ENCODE measurements around the gene EXOC3.
"Not testable (repeated sequence)": the region's sequence is repeated elsewhere in the genome, so short reads cannot be mapped to it uniquely, and the experiment has no call there.

The EXOC3 gene

DNA sequence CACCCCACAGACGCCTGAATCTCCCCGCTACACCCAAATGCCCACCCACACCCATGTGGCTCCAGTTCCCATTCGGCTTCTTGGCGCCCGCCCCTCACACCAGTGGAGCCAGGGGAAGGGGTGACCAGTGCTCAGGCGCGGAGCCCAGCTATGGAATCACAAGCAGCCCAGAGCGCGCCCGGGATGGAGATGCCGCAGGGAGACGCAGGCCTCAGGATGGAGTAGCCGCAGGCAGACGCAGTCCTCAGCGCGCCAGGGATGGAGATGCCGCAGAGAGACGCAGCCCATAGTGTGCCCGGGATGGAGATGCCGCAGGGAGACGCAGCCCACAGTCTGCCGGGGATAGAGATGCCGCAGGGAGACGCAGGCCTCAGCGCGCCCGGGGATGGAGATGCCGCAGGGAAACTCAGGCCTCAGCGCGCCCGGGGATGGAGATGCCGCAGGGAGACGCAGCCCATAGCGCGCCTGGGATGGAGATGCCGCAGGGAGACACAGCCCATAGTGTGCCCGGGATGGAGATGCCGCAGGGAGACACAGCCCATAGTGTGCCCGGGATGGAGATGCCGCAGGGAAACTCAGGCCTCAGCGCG, 65.1 kb downstream of the EXOC3 start:
- DNase-seq: not testable (repeated sequence)

DNA sequence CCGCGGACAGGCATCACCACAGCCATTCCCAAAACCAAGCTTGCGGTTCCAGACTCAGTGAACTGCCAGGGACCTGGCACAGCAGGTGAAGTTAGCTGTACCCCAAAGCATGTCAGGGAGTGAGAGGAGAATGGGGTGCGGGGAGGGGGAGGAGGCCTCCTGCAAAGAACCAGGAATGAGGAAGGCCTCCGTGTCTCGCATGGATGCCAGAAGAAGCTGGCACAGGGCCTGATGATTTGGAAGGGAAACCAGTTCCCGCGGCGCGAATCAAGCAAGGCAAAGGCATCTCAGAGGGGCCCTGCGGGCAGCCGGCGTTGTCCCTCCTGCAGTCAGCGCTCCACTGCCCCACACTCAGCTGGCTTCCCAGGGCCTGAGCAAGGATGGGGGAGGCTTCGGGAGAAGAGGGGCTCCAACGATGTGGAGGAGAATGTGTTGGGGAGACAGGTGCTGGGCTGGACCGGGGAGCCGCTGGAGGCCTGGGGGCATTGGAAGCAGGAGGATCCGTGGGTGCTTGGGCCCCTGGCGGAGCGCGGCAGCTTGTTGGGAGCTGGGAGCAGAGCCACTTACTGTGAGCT, 66.7 kb downstream of the EXOC3 start:
- no peak for DNase-seq

GRCh38 chr5:510521-510920, 67.5 kb downstream of the EXOC3 start:
- no peak for DNase-seq

GRCh38 chr5:511476-511875, 68.5 kb downstream of the EXOC3 start:
- DNase-seq: no peak

DNA sequence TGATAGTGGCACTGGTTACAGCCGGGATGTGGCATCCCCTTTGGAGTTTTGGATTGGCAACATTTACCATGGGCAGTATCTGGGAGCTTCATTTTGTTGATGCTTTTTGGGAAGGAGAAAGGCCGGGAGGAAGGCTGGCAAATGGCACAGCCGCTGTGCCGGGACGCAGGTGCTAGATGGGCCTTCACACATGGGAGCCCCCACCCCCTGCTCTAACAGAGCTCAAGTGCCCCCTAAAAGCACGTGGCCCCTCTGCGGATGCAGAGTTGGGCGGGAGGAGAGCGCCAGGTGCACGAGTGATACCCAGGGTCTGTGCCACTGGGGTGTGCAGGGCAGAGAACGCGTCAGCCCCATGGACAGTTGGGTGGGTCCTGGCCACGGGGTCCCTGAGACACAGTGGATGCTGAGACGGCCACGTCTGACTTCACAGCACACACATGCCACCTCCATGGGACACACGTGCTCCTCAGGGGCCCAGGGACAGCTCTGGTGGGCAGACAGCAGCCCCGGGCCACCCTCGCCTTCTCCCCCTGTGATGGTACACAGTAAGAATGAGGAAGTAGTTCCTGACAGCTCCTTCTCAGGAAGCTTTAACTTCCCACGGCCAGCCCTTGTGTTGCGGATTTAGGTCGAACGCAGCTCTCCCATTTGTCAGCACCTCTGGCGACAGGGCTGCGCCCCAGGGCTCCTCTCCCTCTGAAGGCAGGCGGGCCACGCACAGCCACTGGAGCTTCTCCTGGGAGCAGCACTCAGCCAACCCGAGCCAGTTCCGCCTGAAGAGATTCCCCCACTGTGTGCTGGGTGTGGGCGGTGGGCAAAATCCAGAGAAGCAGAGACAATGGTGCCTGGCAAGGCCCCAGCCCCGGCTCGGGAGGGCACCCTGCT, 70.5 kb downstream of the EXOC3 start:
- no peak for DNase-seq

DNA sequence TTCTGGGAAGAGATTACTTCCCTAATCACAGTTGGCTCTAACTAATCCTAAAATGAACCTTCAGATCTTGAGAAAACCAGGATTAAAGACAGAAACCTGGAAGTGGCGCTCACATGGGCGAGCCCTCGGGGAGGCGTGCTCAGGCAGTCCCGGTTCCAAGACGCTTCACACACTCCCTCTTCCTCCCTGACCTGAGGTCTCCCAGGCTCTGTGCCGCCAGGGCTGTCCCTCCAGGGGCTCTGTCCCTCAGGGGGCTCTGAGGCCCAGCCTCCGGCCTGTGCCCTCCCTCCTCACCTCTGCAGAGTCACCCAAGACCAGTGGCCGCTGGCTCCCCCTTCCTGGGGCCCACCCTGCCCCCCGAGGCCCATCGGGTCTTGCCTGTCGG, 71.1 kb downstream of the EXOC3 start:
- DNase-seq: no peak

GRCh38 chr5:514673-515072, 71.7 kb downstream of the EXOC3 start:
- no peak for DNase-seq

DNA sequence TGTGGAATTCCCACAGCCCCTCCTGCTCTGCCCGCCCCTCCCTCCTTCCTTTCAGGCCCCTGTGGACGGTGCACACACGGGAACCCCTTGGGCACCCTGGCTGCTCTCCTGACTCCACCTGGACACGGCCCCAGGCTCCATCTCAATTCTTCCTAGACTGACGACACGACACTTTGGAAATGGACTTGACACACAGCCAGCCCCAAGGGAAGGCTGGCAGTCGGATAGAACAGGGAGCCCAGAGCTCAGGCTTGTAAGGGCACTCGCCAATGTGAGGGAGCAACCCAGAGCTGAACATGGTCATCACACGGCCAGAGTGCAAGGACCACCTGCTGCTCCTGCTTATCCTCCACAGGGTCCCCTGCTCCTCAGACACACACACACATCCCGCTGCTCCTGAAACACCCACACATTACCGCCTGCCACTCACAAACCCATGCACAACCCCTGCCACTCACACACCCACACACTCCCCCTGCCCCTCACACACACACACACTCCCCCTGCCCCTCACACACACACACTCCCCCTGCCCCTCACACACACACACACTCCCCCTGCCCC, 72.4 kb downstream of the EXOC3 start:
- no peak for DNase-seq

GRCh38 chr5:516338-516925, 73.5 kb downstream of the EXOC3 start:
- no peak for DNase-seq
